Adrenal gland (tissue), 12 donors: ENCODE results near the gene CCR9. TPM values are rescaled to one million over a fixed set of nuclear protein-coding genes. Genes with fewer than 3 reads are reported as not detected.

ENCODE experiments used
- DNase-seq, 7 donors: peaks; one replicate each; pipeline ENCODE4 v3.0.0-alpha.2; 2019 to 2020
- H3K27ac ChIP-seq, 5 donors: fragments of 200-600 bp; sonication (generic) in 4 of 5; 1 replicate in 3 of 5; 2 replicates in 2 of 5; pipeline versions ENCODE4 v1.5.1 to v1.8.0; 2016 to 2020; ENCODE audit warnings: mild to moderate bottlenecking in 1 of 5
- H3K27me3 ChIP-seq: fragments of 200-600 bp; 2 replicates; pipeline ENCODE4 v1.8.0; 2021
- H3K36me3 ChIP-seq, 2 donors: fragments of 200-600 bp; replicated peaks in 1 of 2; 1 replicate in 1 of 2; 2 replicates in 1 of 2; pipeline versions ENCODE4 v1.5.1 to v1.8.0; 2018 to 2022
- H3K4me1 ChIP-seq, 2 donors: fragments of 200-600 bp; replicated peaks in 1 of 2; 1 replicate in 1 of 2; 2 replicates in 1 of 2; pipeline versions ENCODE4 v1.5.1 to v1.8.0; 2018 to 2021
- H3K4me3 ChIP-seq, 4 donors: fragments of 200-600 bp; sonication (generic) in 3 of 4; one replicate each; pipeline ENCODE4 v1.5.1; 2016 to 2018
- H3K9me3 ChIP-seq, 3 donors: fragments of 200-600 bp; sonication (generic) in 1 of 3; replicated peaks in 1 of 3; 1 replicate in 2 of 3; 2 replicates in 1 of 3; pipeline versions ENCODE4 v1.5.1 to v1.8.0; 2016 to 2021
- CTCF ChIP-seq, 6 experiments: fragments of 450-650 bp in 4 of 6; fragments of 200-600 bp in 2 of 6; sonication (generic) in 1 of 6; IDR thresholded peaks; 1 replicate in 5 of 6; 2 replicates in 1 of 6; pipeline versions ENCODE4 v1.5.1 to v1.8.0; 2016 to 2021; ENCODE audit warnings: antibody characterized with exemption in 6 of 6, mild to moderate bottlenecking in 2 of 6, moderate library complexity in 1 of 6
- POLR2A ChIP-seq, 2 donors: fragments of 450-650 bp; IDR thresholded peaks; one replicate each; pipeline ENCODE4 v1.6.1; 2017; ENCODE audit warnings: antibody characterized with exemption in 2 of 2, mild to moderate bottlenecking in 2 of 2, moderate library complexity in 1 of 2
- WGBS, 4 donors: extraction: QIAGEN DNeasy Blood & Tissue Kit in 2 of 4; methylation state at CpG; one replicate each; pipeline versions ENCODE4 v1.1.5 to v1.1.7; 2013 to 2017; 5-methylcytosine and 5-hydroxymethylcytosine counted together
- intact Hi-C, 2 donors: fragments of 100-400 bp; cut with DNase I; formaldehyde crosslinking; loops; one replicate each; pipeline versions ENCODE4 v1.14.1 to v1.15.0; 2022 to 2023
- polyA plus RNA-seq, 3 donors: library from polyadenylated mRNA; stranded (reverse); fragments of 200-250 nt in 2 of 3; fragments of 350-450 nt in 1 of 3; fragmentation: Illumina TruSeq in 1 of 3; extraction: RNeasy Lipid Tissue Mini Kit (QIAGEN cat#74804) in 1 of 3; gene quantifications; one replicate each; pipeline ENCODE4 v1.2.3, GENCODE V29; 2013 to 2014
- total RNA-seq, 9 donors: library from RNA; depleted of rRNA in 4 of 9; stranded (reverse); fragments of >200 nt in 4 of 9; fragments of 120-200 nt in 1 of 9; fragmentation: NEBNext Ultra II Directional in 1 of 9; extraction: Animal tissue kit (Norgen Biotek cat#: 25700) in 1 of 9; gene quantifications; one replicate each; pipeline versions ENCODE4 v1.1.0 to v1.2.4, GENCODE V29; 2013 to 2023
- donor health status: healthy with polysubstance abuse.
- donor health status: Bipolar disorder and iron deficiency.
- donor health status: DM: yes; HTN: yes; CAD: no.
- donor health status: DM: no; HTN: no; CAD: no.
- donor health status: DM: no; HTN: no; CAD: no.
- donor health status: DM: yes; HTN: yes; CAD: no.

Gene CCR9
- total and polyA plus RNA-seq, 12 donors: 0.57 TPM; not detected in 11

DNA sequence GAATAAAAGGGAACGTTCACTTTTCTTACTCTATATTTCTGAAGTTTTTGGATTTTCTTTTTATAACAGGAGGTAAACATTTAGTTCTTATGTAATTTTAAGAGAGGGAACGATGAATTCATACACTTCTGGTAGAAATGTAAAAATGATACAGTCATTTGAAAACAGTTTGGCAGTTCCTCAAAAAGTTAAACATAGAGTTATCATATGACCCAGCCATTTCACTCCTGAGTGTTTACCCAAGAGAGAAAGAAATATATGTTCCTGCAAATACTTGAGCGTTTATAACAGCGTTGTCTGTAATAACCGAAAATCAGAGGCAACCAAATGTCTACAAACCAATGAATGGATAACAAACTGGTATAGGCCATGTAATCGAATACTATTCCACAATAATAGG lies 20.8 kb upstream of the CCR9 start:
- DNase-seq: no peak
- TF ChIP-seq CTCF (IDR thresholded peaks at IDR 0.05) (no peak), POLR2A (IDR thresholded peaks at IDR 0.05) (no peak)

GRCh38 chr3:45868213-45868612 lies 18.1 kb upstream of the CCR9 start:
- H3K27me3 ChIP-seq: no peaks in the 10 kb centered on the region
- no peaks in the 10 kb centered on the region for H3K4me1 ChIP-seq
- intact Hi-C loops: no loop called here
- peaks cover 0 to 3% (median 0%) of the 10 kb centered on the region in 3 donors for H3K9me3 ChIP-seq
- DNase-seq: no peak
- no peak overlapping the region for H3K4me3 ChIP-seq
- H3K27ac ChIP-seq: no peak overlapping the region
- no peak for TF ChIP-seq CTCF (IDR thresholded peaks at IDR 0.05)
- no peak for TF ChIP-seq POLR2A (IDR thresholded peaks at IDR 0.05)
- WGBS, 4 donors: 68 to 80% (median 74%) methylated on average over 2 of the region's 2 CpGs
- no peaks in the 10 kb centered on the region for H3K36me3 ChIP-seq

More for the DNA sequence above, 20.8 kb upstream of the CCR9 start:
- peaks cover 0 to 3% (median 0%) of the 10 kb centered on the region in 3 donors for H3K9me3 ChIP-seq
- no peak overlapping the region for H3K4me3 ChIP-seq
- intact Hi-C loops: no loop called here
- H3K27ac ChIP-seq: no peak overlapping the region
- no peaks in the 10 kb centered on the region for H3K27me3 ChIP-seq
- no peaks in the 10 kb centered on the region for H3K4me1 ChIP-seq
- 47 to 65% (median 61%) methylated on average over 6 of the region's 6 CpGs for WGBS, 4 donors
- H3K36me3 ChIP-seq: no peaks in the 10 kb centered on the region

DNA sequence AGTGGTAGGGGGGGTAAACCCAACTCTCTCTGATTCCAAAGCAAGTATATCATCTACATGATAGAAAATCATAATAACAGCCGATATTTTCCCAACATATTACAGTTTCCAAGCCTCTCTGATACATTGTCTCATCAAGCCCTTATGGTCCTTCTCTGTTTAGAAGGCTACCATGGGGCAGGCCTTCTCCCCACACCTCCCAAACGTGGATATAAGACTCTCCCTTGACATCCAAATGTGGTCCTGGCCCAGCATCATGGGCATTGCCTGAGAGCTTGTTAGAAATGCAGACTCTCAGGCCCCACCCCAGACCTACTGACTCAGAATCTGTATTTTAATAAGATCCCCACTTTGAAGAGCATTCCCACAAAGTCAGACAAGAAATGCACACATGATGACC lies 17.7 kb upstream of the CCR9 start:
- no peaks in the 10 kb centered on the region for H3K4me1 ChIP-seq
- intact Hi-C loops: no loop called here
- no peak overlapping the region for H3K4me3 ChIP-seq
- H3K27me3 ChIP-seq: no peaks in the 10 kb centered on the region
- no peak overlapping the region for H3K27ac ChIP-seq
- no peaks in the 10 kb centered on the region for H3K36me3 ChIP-seq
- TF ChIP-seq CTCF (IDR thresholded peaks at IDR 0.05): no peak
- TF ChIP-seq POLR2A (IDR thresholded peaks at IDR 0.05): no peak
- 56 to 84% (median 67%) methylated on average over 2 of the region's 2 CpGs for WGBS, 4 donors
- no peak for DNase-seq
- H3K9me3 ChIP-seq: peaks cover 0 to 1% (median 0%) of the 10 kb centered on the region in 3 donors

GRCh38 chr3:45869638-45870037 lies 16.7 kb upstream of the CCR9 start:
- Histone ChIP-seq H3K4me3 (no peak overlapping the region), H3K36me3 (no peaks in the 10 kb centered on the region), H3K4me1 (no peaks in the 10 kb centered on the region), H3K27me3 (no peaks in the 10 kb centered on the region), H3K9me3 (no peaks in the 10 kb centered on the region), H3K27ac (no peak overlapping the region)
- no peak for DNase-seq
- TF ChIP-seq POLR2A (IDR thresholded peaks at IDR 0.05) (no peak), CTCF (IDR thresholded peaks at IDR 0.05) (no peak)
- WGBS, 4 donors: 46 to 67% (median 56%) methylated on average over 3 of the region's 3 CpGs
- intact Hi-C loops: no loop called here
